Ishikawa (cell line): ENCODE measurements around the gene TMEM45A.

Source experiments
- CEBPB ChIP-seq: IDR thresholded peaks from 2 replicates; pipeline ENCODE4 v1.6.1; 2012
- CREB1 ChIP-seq: IDR thresholded peaks from 2 replicates; pipeline ENCODE4 v1.6.1; 2012; ENCODE audit warnings: low read depth
- EP300 ChIP-seq: IDR thresholded peaks from 2 replicates; pipeline ENCODE4 v1.6.1; 2012; ENCODE audit warnings: borderline replicate concordance
- FOXM1 ChIP-seq: IDR thresholded peaks from 2 replicates; pipeline ENCODE4 v1.6.1; 2012; ENCODE audit warnings: low read depth, borderline replicate concordance
- RAD21 ChIP-seq: IDR thresholded peaks from 2 replicates; pipeline ENCODE4 v1.6.1; 2012; ENCODE audit warnings: low read depth
- TAF1 ChIP-seq: IDR thresholded peaks from 2 replicates; pipeline ENCODE4 v1.6.1; 2012; ENCODE audit warnings: low read depth, mild to moderate bottlenecking
- TEAD4 ChIP-seq: IDR thresholded peaks from 2 replicates; pipeline ENCODE4 v1.6.1; 2012
- TF ChIP-seq, protein P1 (sequence below): IDR thresholded peaks from 2 replicates; pipeline ENCODE4 v1.6.1; 2012; ENCODE audit warnings: low read depth, mild to moderate bottlenecking
- TF ChIP-seq, protein P2 (sequence below): IDR thresholded peaks from 2 replicates; pipeline ENCODE4 v1.6.1; 2012

DNA sequence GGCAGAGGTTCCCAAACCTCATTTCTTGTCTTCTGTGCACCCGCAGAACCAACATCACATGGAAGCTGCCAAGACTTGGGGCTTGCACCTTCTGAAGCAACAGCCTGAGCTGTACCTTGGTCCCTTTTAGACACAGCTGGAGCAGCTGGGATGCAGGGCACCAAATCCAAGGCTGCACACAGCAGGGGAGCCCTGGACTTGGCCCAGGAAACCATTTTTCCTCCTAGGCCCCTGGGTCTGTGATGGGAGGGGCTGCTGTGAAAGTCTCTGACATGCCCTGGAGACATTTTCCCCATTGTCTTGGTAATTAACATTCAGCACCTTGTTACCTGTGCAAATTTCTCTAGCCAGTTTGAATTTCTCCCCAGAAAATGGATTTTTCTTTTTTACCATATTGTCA lies 33.6 kb upstream of the TMEM45A start:
- TF ChIP-seq TAF1 = no peak
- TF ChIP-seq CREB1 = no peak
- TF ChIP-seq, protein P1, sequence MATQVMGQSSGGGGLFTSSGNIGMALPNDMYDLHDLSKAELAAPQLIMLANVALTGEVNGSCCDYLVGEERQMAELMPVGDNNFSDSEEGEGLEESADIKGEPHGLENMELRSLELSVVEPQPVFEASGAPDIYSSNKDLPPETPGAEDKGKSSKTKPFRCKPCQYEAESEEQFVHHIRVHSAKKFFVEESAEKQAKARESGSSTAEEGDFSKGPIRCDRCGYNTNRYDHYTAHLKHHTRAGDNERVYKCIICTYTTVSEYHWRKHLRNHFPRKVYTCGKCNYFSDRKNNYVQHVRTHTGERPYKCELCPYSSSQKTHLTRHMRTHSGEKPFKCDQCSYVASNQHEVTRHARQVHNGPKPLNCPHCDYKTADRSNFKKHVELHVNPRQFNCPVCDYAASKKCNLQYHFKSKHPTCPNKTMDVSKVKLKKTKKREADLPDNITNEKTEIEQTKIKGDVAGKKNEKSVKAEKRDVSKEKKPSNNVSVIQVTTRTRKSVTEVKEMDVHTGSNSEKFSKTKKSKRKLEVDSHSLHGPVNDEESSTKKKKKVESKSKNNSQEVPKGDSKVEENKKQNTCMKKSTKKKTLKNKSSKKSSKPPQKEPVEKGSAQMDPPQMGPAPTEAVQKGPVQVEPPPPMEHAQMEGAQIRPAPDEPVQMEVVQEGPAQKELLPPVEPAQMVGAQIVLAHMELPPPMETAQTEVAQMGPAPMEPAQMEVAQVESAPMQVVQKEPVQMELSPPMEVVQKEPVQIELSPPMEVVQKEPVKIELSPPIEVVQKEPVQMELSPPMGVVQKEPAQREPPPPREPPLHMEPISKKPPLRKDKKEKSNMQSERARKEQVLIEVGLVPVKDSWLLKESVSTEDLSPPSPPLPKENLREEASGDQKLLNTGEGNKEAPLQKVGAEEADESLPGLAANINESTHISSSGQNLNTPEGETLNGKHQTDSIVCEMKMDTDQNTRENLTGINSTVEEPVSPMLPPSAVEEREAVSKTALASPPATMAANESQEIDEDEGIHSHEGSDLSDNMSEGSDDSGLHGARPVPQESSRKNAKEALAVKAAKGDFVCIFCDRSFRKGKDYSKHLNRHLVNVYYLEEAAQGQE = no peak
- TF ChIP-seq, protein P2, sequence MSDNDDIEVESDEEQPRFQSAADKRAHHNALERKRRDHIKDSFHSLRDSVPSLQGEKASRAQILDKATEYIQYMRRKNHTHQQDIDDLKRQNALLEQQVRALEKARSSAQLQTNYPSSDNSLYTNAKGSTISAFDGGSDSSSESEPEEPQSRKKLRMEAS = no peak
- no peak for TF ChIP-seq TEAD4
- TF ChIP-seq RAD21 = no peak
- no peak for TF ChIP-seq CEBPB
- TF ChIP-seq EP300 = no peak
- no peak for TF ChIP-seq FOXM1
